Gastroesophageal sphincter (tissue), 4 donors: ENCODE results near the gene LAMC1. TPM values are rescaled to one million over a fixed set of nuclear protein-coding genes. Genes with fewer than 3 reads are reported as not detected.
A peak's percentile ranks its signal among the peaks of the same experiment; 100 is the strongest.

Source experiments
- ATAC-seq: fragments of 150-250 bp; one replicate; pipeline ENCODE4 v1.9.1; 2016; ENCODE audit warnings: mild to moderate bottlenecking, moderate library complexity
- H3K27ac ChIP-seq, 4 donors: fragments of 200-600 bp; sonication (generic) in 3 of 4; 1 replicate in 3 of 4; 2 replicates in 1 of 4; pipeline ENCODE4 v1.5.1; 2016 to 2019
- H3K27me3 ChIP-seq: fragments of 200-600 bp; sonication (generic); one replicate; pipeline ENCODE4 v1.5.1; 2019
- H3K36me3 ChIP-seq, 2 donors: fragments of 200-600 bp; sonication (generic); one replicate each; pipeline ENCODE4 v1.5.1; 2019; ENCODE audit warnings: control low read depth in 1 of 2
- H3K4me1 ChIP-seq, 3 donors: fragments of 200-600 bp; sonication (generic); 1 replicate in 2 of 3; 2 replicates in 1 of 3; pipeline ENCODE4 v1.5.1; 2016 to 2019; ENCODE audit warnings: control low read depth in 2 of 3
- H3K4me3 ChIP-seq, 2 donors: fragments of 200-600 bp; sonication (generic); one replicate each; pipeline ENCODE4 v1.5.1; 2019; ENCODE audit warnings: mild to moderate bottlenecking in 1 of 2, moderate library complexity in 1 of 2
- H3K9me3 ChIP-seq, 3 donors: fragments of 200-600 bp; sonication (generic); one replicate each; pipeline ENCODE4 v1.5.1; 2017 to 2019; ENCODE audit warnings: control low read depth in 2 of 3
- EP300 ChIP-seq: sonication (generic); formaldehyde crosslinking; IDR thresholded peaks from one replicate; pipeline ENCODE4 v1.6.1; 2017; ENCODE audit warnings: antibody characterized with exemption, mild to moderate bottlenecking
- POLR2A ChIP-seq, 2 donors: fragments of 450-650 bp; IDR thresholded peaks; one replicate each; pipeline ENCODE4 v1.6.1; 2017; ENCODE audit warnings: antibody characterized with exemption in 2 of 2, mild to moderate bottlenecking in 2 of 2, moderate library complexity in 1 of 2
- POLR2AphosphoS5 ChIP-seq: sonication (generic); formaldehyde crosslinking; IDR thresholded peaks from one replicate; pipeline ENCODE4 v1.6.1; 2017; ENCODE audit warnings: antibody characterized with exemption
- WGBS, 2 donors: methylation state at CpG; one replicate each; pipeline ENCODE4 v1.1.5; 2018; ENCODE audit warnings: low coverage in 1 of 2; 5-methylcytosine and 5-hydroxymethylcytosine counted together
- total RNA-seq, 4 donors: library from RNA; depleted of rRNA; stranded (reverse); fragments of >200 nt; gene quantifications; one replicate each; pipeline ENCODE4 v1.1.0, GENCODE V29; 2016
- TF ChIP-seq, protein P1 (sequence below), 4 experiments: fragments of 200-600 bp in 2 of 4; fragments of 450-650 bp in 2 of 4; sonication (generic) in 1 of 4; IDR thresholded peaks; one replicate each; pipeline ENCODE4 v1.5.1; 2017 to 2019; ENCODE audit warnings: antibody characterized with exemption in 4 of 4, mild to moderate bottlenecking in 2 of 4, moderate library complexity in 2 of 4

The LAMC1 gene
- total RNA-seq, 4 donors from 2014 or later: 363 to 528 (median 514) TPM

GRCh38 chr1:183024317-183025009 lies 1.2 kb downstream of the LAMC1 start:
- TF ChIP-seq POLR2A (IDR thresholded peaks at IDR 0.05): no peak
- TF ChIP-seq, protein P1, sequence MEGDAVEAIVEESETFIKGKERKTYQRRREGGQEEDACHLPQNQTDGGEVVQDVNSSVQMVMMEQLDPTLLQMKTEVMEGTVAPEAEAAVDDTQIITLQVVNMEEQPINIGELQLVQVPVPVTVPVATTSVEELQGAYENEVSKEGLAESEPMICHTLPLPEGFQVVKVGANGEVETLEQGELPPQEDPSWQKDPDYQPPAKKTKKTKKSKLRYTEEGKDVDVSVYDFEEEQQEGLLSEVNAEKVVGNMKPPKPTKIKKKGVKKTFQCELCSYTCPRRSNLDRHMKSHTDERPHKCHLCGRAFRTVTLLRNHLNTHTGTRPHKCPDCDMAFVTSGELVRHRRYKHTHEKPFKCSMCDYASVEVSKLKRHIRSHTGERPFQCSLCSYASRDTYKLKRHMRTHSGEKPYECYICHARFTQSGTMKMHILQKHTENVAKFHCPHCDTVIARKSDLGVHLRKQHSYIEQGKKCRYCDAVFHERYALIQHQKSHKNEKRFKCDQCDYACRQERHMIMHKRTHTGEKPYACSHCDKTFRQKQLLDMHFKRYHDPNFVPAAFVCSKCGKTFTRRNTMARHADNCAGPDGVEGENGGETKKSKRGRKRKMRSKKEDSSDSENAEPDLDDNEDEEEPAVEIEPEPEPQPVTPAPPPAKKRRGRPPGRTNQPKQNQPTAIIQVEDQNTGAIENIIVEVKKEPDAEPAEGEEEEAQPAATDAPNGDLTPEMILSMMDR (IDR thresholded peaks at IDR 0.05): no peak
- no peak for TF ChIP-seq EP300
- no peak for TF ChIP-seq POLR2AphosphoS5
- Histone ChIP-seq H3K27me3 (no peaks in the 10 kb centered on the region), H3K9me3 (no peaks in the 10 kb centered on the region), H3K4me1 (peaks cover 6 to 54% (median 8%) of the 10 kb centered on the region in 3 donors), H3K27ac (peak overlapping the region; percentile 99 to 100 (median 100)), H3K36me3 (no peaks in the 10 kb centered on the region), H3K4me3 (peak overlapping the region; percentile 87 to 88)
- 0 to 1% methylated on average over 14 of the region's 14 CpGs for WGBS, 2 donors
- no peak for ATAC-seq

GRCh38 chr1:183025010-183025337 lies 1.8 kb downstream of the LAMC1 start:
- peak overlapping the region; percentile 99 to 100 (median 100) for H3K27ac ChIP-seq

GRCh38 chr1:183025782-183026774 lies 2.9 kb downstream of the LAMC1 start:
- peak overlapping the region; percentile 99 to 100 (median 100) for H3K27ac ChIP-seq
- H3K4me3 ChIP-seq: peak overlapping the region; percentile 87 to 88
- no peaks in the 10 kb centered on the region for H3K36me3 ChIP-seq
- WGBS, 2 donors: 7 to 24% methylated on average over 4 of the region's 4 CpGs
- H3K4me1 ChIP-seq: peaks cover 4 to 59% (median 6%) of the 10 kb centered on the region in 3 donors
- no peaks in the 10 kb centered on the region for H3K27me3 ChIP-seq
- no peaks in the 10 kb centered on the region for H3K9me3 ChIP-seq
- ATAC-seq: no peak
- TF ChIP-seq, protein P1 (IDR thresholded peaks at IDR 0.05): peak in 1 of 4 experiments; percentile 3
- TF ChIP-seq POLR2AphosphoS5: no peak
- no peak for TF ChIP-seq POLR2A (IDR thresholded peaks at IDR 0.05)
- TF ChIP-seq EP300: no peak

More at GRCh38 chr1:183025010-183025337, 1.8 kb downstream of the LAMC1 start:
- Histone ChIP-seq H3K4me3 (peak overlapping the region; percentile 87 to 88), H3K9me3 (no peaks in the 10 kb centered on the region), H3K4me1 (peaks cover 4 to 54% (median 6%) of the 10 kb centered on the region in 3 donors), H3K36me3 (no peaks in the 10 kb centered on the region), H3K27me3 (no peaks in the 10 kb centered on the region)
- no peak for TF ChIP-seq POLR2AphosphoS5
- no peak for TF ChIP-seq EP300
- TF ChIP-seq, protein P1 (IDR thresholded peaks at IDR 0.05): no peak
- TF ChIP-seq POLR2A (IDR thresholded peaks at IDR 0.05): no peak
- no peak for ATAC-seq
- 4 to 7% methylated on average over 3 of the region's 3 CpGs for WGBS, 2 donors

GRCh38 chr1:183027031-183027430 lies 3.8 kb downstream of the LAMC1 start:
- WGBS, 2 donors: 25 to 57% methylated on average over 1 to 3 of the region's 3 CpGs
- TF ChIP-seq EP300: no peak
- TF ChIP-seq POLR2A (IDR thresholded peaks at IDR 0.05): no peak
- TF ChIP-seq, protein P1 (IDR thresholded peaks at IDR 0.05): no peak
- TF ChIP-seq POLR2AphosphoS5: no peak
- Histone ChIP-seq H3K9me3 (no peaks in the 10 kb centered on the region), H3K4me3 (peak overlapping the region; percentile 87 to 88), H3K36me3 (no peaks in the 10 kb centered on the region), H3K4me1 (peaks cover 3 to 61% (median 9%) of the 10 kb centered on the region in 3 donors), H3K27ac (peak overlapping the region; percentile 99 to 100 (median 100)), H3K27me3 (no peaks in the 10 kb centered on the region)
- ATAC-seq: no peak
